ENCODE results near the gene MEIS1.

The MEIS1 gene

DNA sequence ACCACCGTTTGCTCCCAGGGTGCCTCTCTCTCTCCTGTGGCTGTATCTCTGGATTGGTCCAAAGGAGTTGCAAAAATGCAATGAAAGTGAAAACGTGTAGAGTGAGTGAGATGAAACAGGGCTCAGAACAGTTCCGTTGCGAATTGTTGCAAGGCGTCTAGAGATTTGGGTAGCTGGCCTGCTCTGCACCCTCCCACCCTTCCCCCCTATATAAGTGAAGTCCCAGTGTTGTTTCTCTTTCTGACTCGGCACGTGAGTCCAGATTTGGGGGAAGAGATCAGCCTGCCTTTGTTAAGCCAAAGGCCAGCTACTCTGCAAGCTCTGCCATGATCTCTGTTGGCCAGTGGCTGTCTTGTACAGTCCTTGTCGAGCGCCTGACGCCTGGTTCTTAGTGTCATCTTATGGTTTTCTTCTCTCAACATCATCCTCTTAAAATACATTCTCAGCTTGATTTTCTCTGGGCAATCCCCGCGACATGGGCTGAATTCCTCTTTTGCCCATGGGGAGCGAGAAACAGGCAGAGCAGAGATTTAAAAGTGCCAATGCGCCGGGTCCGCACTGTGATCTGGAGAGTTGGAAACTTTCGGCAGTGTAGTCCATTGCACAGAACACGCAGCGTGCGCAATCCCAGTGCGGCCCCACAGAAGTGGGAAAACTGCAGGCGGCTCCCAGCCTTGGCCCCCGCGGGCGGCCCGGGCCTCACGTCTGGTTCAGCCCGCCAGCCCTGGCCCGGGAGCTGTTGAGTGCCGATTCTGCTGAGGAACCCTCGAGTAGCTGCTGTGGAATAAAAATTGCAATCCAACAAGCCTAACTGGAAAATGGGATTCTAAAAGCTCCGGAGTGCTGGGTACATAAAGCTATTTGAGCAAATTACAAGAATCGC, 9.3 kb downstream of the MEIS1 start:
- DNase-seq (ENCODE audit: low read depth), result no peak

- no peak for DNase-seq (ENCODE audit: low read depth)
Observed at GRCh38 chr2:66445076-66445924, 10.4 kb downstream of the MEIS1 start.

- no peak for DNase-seq (ENCODE audit: low read depth)
Observed at GRCh38 chr2:66445925-66446871, 11.3 kb downstream of the MEIS1 start.

DNA sequence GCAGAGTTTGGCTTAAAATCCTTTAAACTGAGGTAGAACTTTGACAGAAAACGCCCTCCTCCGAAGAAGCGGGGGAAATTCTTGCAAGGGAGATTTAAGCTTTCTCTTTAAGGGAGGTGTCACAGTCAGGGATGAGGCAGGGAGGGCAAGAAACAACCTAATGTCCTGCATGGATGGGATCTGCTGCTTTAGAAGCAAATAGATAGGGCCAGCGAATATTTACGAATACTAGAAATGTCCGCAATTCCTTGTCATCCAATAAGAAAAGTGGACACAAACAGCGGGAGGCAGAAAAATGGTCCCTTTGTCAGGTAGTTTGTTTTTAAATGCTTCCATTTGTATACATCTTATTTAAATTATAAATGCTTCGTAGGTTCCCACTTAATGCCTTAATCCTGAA, 12.0 kb downstream of the MEIS1 start:
- DNase-seq (ENCODE audit: low read depth), result no peak

DNA sequence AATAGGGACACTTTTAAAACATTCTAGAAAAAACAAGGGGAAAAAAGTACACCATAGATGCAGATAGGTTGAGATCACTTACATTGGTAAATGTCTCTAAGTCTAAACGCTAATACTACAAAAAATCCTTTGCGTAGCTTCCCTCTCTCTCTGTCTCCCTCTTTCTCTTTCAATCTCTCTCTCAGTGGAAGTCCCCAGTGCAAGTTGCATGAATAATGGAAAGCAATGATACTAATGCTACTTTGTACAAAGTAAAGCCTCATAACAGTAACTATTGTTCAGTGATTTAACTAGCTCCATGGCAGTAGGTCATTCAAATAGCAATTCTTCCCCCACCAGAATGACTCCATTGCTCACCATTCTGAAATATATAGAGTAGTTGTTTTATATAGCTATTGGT, 12.8 kb downstream of the MEIS1 start:
- no peak for DNase-seq (ENCODE audit: low read depth)

DNA sequence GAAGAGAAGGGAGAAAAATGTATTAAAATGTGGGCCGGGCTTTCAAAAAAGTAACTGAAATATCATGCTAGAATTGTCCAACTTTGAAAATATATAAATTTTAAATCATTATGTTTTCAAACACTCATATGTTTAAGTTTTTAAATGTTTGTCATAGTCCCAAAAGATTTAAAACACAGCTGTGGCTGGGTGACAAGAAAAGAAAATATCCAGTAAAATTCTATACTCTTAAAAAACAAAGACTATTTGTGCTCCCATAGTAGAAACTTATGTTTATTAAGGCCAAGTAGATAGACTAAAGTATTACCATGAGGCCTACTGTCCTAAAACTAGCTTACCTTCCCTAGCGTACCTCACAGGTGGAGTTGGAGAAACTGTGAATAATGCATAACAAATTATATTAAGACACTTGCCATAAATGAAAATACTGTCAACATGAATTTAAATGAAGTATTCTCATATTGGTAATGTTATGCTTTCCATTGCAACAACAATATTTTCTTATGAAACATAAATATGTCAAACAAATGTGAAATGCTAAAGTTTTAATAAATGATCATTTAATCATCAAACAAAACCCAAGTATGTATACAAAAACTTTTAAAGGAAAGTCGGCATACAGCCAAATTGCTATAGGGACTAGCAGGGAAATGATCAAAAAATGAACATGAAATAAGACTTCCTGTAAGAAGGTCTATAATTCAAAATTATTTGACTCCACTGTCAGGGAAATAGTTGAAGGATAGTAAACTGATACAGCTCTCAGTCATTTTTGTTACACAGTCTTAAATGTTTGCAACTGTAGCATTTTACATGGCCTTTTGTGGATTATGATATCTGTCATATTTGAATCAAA, 13.4 kb downstream of the MEIS1 start:
- DNase-seq (ENCODE audit: low read depth), result no peak

DNA sequence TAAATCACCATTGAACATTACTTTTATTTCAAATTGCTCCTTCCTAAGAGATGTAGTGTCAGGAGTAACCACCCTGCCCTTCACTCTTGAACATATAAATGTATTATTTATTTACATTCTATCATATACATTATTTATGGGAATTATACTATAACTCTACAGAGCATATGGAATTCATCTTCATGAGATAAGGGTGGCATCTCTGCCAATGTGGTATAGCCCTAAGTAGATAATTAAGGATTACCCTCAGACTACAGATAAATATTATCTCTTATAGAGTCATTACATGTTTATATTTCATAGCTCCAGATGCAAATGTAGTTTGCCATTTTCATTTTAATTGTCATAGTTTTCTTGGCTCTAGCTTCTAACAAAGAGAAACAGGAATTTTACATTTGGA, 17.3 kb downstream of the MEIS1 start:
- no peak for DNase-seq (ENCODE audit: low read depth)

DNA sequence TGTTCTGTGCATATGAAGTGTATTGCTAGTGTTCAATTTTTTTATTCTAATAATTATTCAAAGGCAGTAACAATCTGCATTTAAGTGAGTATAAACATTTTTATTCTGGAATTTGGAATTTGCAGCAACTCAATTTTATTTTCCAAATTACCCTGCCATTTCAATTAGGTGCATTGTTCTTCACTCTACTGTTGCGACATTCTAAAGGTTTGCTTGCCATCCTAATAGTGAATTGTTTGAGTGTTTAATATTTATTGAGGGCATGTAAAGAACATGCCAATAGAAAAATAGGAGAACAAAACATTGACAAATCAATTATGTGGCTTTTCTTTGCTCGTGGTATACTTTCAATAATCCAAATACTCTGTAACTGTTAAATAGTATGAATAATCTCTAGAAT, 18.0 kb downstream of the MEIS1 start:
- DNase-seq (ENCODE audit: low read depth), result no peak

- no peak for DNase-seq (ENCODE audit: low read depth)
Observed at GRCh38 chr2:66455490-66455889, 20.6 kb downstream of the MEIS1 start.

DNA sequence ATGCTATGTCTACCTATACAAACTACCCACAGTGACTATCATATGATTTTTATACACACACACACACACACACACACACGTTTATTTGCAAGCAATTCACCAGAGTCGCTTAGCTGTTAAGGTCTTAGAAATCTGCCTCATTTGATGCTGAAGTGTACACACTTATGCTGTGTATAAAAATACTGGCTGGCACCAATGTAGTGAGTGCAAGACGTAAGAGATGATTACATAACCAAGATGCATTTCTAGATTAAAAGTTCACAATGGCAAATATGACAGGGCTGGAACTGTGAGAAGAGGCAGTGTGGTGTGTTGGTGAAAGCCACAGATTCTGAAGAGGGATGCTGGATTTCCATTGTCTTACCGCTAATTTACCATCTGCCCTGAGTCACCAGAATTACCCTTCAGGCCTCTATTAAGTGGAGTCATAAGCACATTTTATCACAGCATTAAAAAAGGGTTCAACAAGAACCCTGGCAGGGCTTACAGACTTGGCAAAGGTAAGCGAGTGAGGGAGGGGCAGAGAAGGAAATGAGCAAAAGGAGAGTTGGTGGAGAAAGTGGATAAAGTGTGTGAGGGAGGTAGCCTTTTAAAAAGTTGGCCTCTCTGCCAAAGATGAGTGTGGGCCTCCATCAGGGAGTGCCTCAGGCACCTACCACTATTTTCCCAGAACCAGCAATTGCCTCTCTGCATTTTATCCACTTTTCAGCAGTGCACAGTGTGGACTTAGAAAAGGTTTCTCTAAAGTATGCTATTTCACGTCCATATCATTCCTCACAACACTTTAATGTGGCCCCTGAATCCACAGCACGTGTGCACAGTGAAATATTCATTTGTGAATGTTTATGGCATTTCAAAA, 21.5 kb downstream of the MEIS1 start:
- no peak for DNase-seq (ENCODE audit: low read depth)

DNA sequence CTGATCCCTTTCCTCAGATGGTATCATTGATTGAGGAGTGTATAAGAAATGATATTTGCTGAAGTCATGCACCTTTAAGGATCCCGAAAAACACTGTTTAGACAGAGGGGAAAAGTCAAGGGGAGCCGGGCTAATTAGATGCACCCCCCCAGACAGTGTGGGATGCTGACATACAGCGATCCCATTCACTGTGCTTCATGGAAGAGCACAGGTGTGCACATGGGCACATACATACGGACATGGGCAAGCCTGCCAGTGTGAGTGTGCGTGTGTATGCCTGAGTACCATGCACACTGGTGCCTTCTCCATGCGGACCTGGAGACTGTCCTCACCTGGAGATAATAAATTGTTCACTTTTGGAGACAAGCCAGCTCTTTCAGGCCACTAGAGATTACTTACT, 22.6 kb downstream of the MEIS1 start:
- DNase-seq (ENCODE audit: low read depth), result no peak

DNA sequence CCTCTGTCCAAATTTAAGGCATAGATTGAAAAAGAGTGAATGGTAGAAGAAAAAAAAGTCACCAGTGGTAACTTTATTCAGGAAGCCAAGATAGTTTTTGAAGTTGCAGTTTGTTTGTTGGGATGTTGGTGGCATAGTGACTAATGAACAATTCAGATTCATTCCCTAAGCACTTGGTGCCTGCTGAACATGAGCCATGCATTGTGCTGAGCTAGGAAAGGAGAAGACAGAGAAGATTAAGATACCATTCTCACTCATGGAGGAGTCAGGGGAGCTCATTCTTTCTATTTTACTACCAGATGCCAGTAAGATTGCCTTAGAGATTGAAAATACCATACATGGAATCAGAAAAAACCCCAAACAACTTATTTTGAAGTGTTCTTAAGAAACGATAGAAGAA, 25.1 kb downstream of the MEIS1 start:
- DNase-seq (ENCODE audit: low read depth), result no peak

- DNase-seq (ENCODE audit: low read depth), result no peak
Observed at GRCh38 chr2:66461001-66461663, 26.2 kb downstream of the MEIS1 start.

- no peak for DNase-seq (ENCODE audit: low read depth)
Observed at GRCh38 chr2:66461664-66462500, 27.0 kb downstream of the MEIS1 start.

GRCh38 chr2:66462501-66462825, 27.5 kb downstream of the MEIS1 start:
- no peak for DNase-seq (ENCODE audit: low read depth)

- DNase-seq (ENCODE audit: low read depth), result no peak
Observed at GRCh38 chr2:66463206-66463755, 28.4 kb downstream of the MEIS1 start.

DNA sequence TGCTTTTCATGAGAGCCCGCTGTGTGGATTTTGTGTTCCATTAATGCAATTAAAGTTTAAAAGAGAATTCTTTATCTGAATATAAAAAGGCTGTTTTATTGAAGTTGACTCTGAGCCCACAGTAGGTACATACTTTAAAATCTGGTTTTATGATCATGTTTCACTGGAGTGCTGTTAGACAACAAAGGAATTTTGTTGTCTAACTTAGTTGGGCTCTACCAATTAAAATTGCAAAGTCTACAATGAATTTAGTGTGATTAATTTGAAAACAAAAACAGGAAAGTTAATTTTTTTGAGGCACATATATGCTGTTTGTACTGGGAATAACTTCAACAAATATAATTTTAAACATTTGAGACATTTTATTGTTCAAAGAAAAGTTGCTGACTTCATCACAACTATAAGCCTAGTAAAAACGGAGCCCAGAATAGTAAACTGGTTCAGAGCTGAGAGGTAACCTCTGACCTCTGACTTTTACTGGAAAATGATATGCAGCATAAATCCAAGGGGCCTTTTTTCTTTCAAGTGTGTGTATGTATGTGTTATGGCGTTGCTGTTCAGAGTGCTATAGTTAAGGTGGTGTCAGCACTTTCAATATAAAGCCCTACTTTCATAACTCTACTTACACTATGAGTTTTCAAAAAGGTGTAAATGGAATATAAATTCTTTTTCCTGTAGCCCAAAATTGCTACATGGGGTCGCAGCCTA, 30.2 kb downstream of the MEIS1 start:
- DNase-seq (ENCODE audit: low read depth), result no peak

DNA sequence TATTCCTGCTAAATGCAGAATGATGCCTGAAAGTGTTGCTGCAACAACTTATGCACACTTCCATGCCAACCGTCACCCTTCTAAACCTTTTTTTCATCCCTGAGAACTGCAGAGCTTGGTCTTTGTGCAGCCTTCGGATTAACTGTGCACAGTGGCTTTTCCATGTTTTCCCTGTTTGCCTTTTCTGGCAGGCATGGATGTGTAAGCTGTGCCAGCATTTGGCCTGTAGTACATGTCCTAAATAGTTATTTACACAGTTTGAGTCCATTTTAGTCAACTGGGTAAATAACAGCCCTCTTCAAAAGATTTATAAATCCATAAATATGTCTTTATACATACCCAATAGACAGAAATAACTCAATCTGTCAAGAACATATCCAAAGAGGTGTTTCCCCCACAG, 31.5 kb downstream of the MEIS1 start:
- DNase-seq (ENCODE audit: low read depth), result no peak
